B cell (primary cell): ENCODE data around the gene TRIO. TPM values are rescaled to one million over a fixed set of nuclear protein-coding genes. Genes with fewer than 3 reads are reported as not detected.
A peak's percentile ranks its signal among the peaks of the same experiment; 100 is the strongest.

Source experiments
- ATAC-seq: fragments of 200-7000 bp; cut with Tn5 transposase; one replicate; pipeline ENCODE4 v1.10.0; 2021; ENCODE audit warnings: low read depth, mild to moderate bottlenecking, moderate number of reproducible peaks, moderate library complexity
- CTCF ChIA-PET: fragments of 350-600 bp; sonication (Branson Sonifier 250); formaldehyde crosslinking; loops from one replicate; lab custom pipeline; 2021; ENCODE audit warnings: antibody characterized with exemption, inconsistent platforms; lab: Charles Lee
- POLR2A ChIA-PET: fragments of 350-600 bp; sonication (Branson Sonifier 250); formaldehyde crosslinking; loops from one replicate; lab custom pipeline; 2021; ENCODE audit warnings: antibody characterized with exemption; lab: Charles Lee
- DNase-seq: peaks from one replicate; pipeline ENCODE4 v3.0.0; 2013
- H2AFZ ChIP-seq: 2 replicates; pipeline ENCODE4 v1.6.1; 2012; ENCODE audit warnings: mild to moderate bottlenecking, low read depth, low read length; ENCODE audit not compliant: insufficient read depth, poor library complexity, severe bottlenecking
- H3K27ac ChIP-seq, 2 donors: 1 replicate in 1 of 2; 2 replicates in 1 of 2; pipeline ENCODE4 v1.5.1; 2012 to 2013; ENCODE audit warnings: low read length in 2 of 2, mild to moderate bottlenecking in 2 of 2, moderate library complexity in 1 of 2
- H3K27me3 ChIP-seq, 4 experiments: fragments of 200-600 bp in 1 of 4; sonication (generic) in 1 of 4; replicated peaks in 1 of 4; 1 replicate in 2 of 4; 2 replicates in 2 of 4; pipeline versions ENCODE4 v1.6.1 to v1.7.0; 2013 to 2016; ENCODE audit warnings: low read length in 3 of 4, mild to moderate bottlenecking in 2 of 4, mixed read lengths in 1 of 4, moderate library complexity in 1 of 4; ENCODE audit not compliant: insufficient read depth in 4 of 4, control insufficient read depth in 3 of 4; ENCODE audit errors: control extremely low read depth in 1 of 4
- H3K36me3 ChIP-seq, 2 experiments: replicated peaks in 1 of 2; 1 replicate in 1 of 2; 2 replicates in 1 of 2; pipeline versions ENCODE4 v1.6.1 to v1.7.1; 2013; ENCODE audit warnings: low read length in 1 of 2; ENCODE audit not compliant: insufficient read depth in 2 of 2, control insufficient read depth in 1 of 2; ENCODE audit errors: control extremely low read depth in 1 of 2, extremely low read depth in 1 of 2
- H3K4me1 ChIP-seq, 2 donors: fragments of 200-600 bp in 1 of 2; sonication (generic) in 1 of 2; 1 replicate in 1 of 2; 2 replicates in 1 of 2; pipeline versions ENCODE4 v1.5.1 to v1.6.1; 2013 to 2017; ENCODE audit warnings: low read length in 2 of 2; ENCODE audit not compliant: control insufficient read depth in 2 of 2, insufficient read depth in 2 of 2
- H3K4me2 ChIP-seq: replicated peaks from 2 replicates; pipeline ENCODE3; 2012; ENCODE audit warnings: mild to moderate bottlenecking, low read depth, low read length; ENCODE audit not compliant: poor library complexity, severe bottlenecking
- H3K4me3 ChIP-seq, 5 experiments: fragments of 200-600 bp in 1 of 5; sonication (generic) in 1 of 5; 1 replicate in 3 of 5; 2 replicates in 2 of 5; pipeline versions ENCODE4 v1.5.1 to v1.7.0; 2011 to 2016; ENCODE audit warnings: low read length in 4 of 5, mild to moderate bottlenecking in 4 of 5, low read depth in 2 of 5, control low read depth in 1 of 5, moderate library complexity in 1 of 5; ENCODE audit not compliant: insufficient read depth in 1 of 5; ENCODE audit errors: control extremely low read depth in 1 of 5, extremely low read depth in 1 of 5
- H3K79me2 ChIP-seq: fragments of 200-600 bp; sonication (generic); one replicate; pipeline ENCODE4 v1.6.0; 2016; ENCODE audit warnings: low read length; ENCODE audit not compliant: control insufficient read depth, insufficient read depth
- H3K9ac ChIP-seq: fragments of 200-600 bp; sonication (generic); 2 replicates; pipeline ENCODE4 v1.6.1; 2017; ENCODE audit warnings: mild to moderate bottlenecking, low read length, moderate library complexity
- H3K9me3 ChIP-seq, 3 donors: one replicate each; pipeline versions ENCODE4 v1.6.1 to v1.7.1; 2013; ENCODE audit warnings: low read length in 2 of 3; ENCODE audit not compliant: control insufficient read depth in 2 of 3, insufficient read depth in 1 of 3; ENCODE audit errors: control extremely low read depth in 1 of 3
- H4K20me1 ChIP-seq: 2 replicates; pipeline ENCODE4 v1.6.0; 2012; ENCODE audit warnings: mild to moderate bottlenecking, low read length; ENCODE audit not compliant: insufficient read depth, control insufficient read depth, poor library complexity, severe bottlenecking
- H3K27ac Mint-ChIP-seq: one replicate; pipeline ENCODE4 v1.8.0; 2021; ENCODE audit warnings: mixed read lengths
- H3K27me3 Mint-ChIP-seq: one replicate; pipeline ENCODE4 v1.8.0; 2021; ENCODE audit warnings: mixed read lengths
- H3K4me1 Mint-ChIP-seq: one replicate; pipeline ENCODE4 v1.8.0; 2021; ENCODE audit warnings: mixed read lengths
- H3K4me3 Mint-ChIP-seq: one replicate; pipeline ENCODE4 v1.8.0; 2021; ENCODE audit warnings: mixed read lengths
- H3K9me3 Mint-ChIP-seq: one replicate; pipeline ENCODE4 v1.8.0; 2022; ENCODE audit warnings: mixed read lengths; ENCODE audit not compliant: insufficient read depth
- EZH2 ChIP-seq: IDR thresholded peaks from 2 replicates; pipeline ENCODE4 v1.6.1; 2012; ENCODE audit warnings: borderline replicate concordance, low read depth, mild to moderate bottlenecking, moderate library complexity, low read length; ENCODE audit not compliant: insufficient read depth, poor library complexity, severe bottlenecking
- WGBS: methylation state at CpG from one replicate; pipeline ENCODE4 v1.1.5; 2013; ENCODE audit warnings: missing lambda C conversion rate; ENCODE audit not compliant: insufficient coverage; 5-methylcytosine and 5-hydroxymethylcytosine counted together
- intact Hi-C: fragments of 100-400 bp; cut with micrococcal nuclease; formaldehyde crosslinking; loops from one replicate; pipeline ENCODE4 v1.10.0; 2022
- polyA plus RNA-seq: library from polyadenylated mRNA; depleted of rRNA; stranded (reverse); fragments of >200 nt; gene quantifications from 2 replicates; pipeline ENCODE4 v1.2.3, GENCODE V29; 2012
- total RNA-seq, 2 donors: library from RNA; stranded (reverse); fragments of 120-200 nt in 1 of 2; gene quantifications; 1 replicate in 1 of 2; 2 replicates in 1 of 2; pipeline versions ENCODE4 v1.2.3 to v1.2.4, GENCODE V29; 2013 to 2022
- TF ChIP-seq, protein P1 (sequence below): fragments of 200-600 bp; IDR thresholded peaks from one replicate; pipeline ENCODE4 v1.8.0; 2022; ENCODE audit warnings: antibody characterized with exemption, mild to moderate bottlenecking

TRIO gene
- total and polyA plus RNA-seq, 2 donors (not counting 1 experiment from before 2014, with no cell fraction given): 90.5 to 479 TPM

DNA sequence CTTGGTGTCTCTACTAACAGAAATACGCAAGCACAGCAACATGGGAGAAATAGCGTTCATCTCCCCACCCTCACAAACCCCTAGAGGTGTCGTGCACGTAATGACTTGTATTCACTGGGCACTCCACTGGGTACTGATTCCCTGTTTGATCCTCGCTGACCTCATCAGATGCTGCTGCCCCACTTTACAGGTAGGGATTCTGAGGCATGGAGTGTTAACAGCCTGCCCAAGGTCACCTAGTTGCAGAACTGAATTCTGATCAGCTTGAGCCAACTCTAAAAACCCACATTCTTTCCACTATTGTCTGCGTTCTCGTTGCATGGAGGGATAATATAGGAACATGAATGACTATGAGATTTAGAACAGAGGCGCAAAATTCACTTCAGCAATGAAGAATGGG, 96.3 kb downstream of the TRIO start:
- Histone ChIP-seq H2AFZ (no peak overlapping the region), H3K4me3 (no peak overlapping the region), H3K79me2 (peaks cover 83% of the 10 kb centered on the region), H4K20me1 (peaks cover 66% of the 10 kb centered on the region), H3K27ac (no peak overlapping the region), H3K4me2 (peak overlapping the region; percentile 8), H3K9ac (no peak overlapping the region), H3K36me3 (peaks cover 0 to 5% of the 10 kb centered on the region in 2 experiments), H3K4me1 (peaks cover 13 to 15% of the 10 kb centered on the region in 2 donors), H3K9me3 (no peaks in the 10 kb centered on the region), H3K27me3 (no peaks in the 10 kb centered on the region)
- Mint-ChIP-seq H3K4me3 (peak overlapping the region; percentile 35), H3K27me3 (no peaks in the 10 kb centered on the region), H3K9me3 (no peaks in the 10 kb centered on the region), H3K4me1 (peaks cover 70% of the 10 kb centered on the region), H3K27ac (no peak overlapping the region)
- 90% methylated on average over 5 of the region's 8 CpGs for WGBS
- DNase-seq (no peak), ATAC-seq (no peak)
- intact Hi-C loops: no loop called here
- POLR2A ChIA-PET: no interaction called here
- CTCF ChIA-PET: no interaction called here
- no peak for TF ChIP-seq EZH2
- TF ChIP-seq, protein P1, sequence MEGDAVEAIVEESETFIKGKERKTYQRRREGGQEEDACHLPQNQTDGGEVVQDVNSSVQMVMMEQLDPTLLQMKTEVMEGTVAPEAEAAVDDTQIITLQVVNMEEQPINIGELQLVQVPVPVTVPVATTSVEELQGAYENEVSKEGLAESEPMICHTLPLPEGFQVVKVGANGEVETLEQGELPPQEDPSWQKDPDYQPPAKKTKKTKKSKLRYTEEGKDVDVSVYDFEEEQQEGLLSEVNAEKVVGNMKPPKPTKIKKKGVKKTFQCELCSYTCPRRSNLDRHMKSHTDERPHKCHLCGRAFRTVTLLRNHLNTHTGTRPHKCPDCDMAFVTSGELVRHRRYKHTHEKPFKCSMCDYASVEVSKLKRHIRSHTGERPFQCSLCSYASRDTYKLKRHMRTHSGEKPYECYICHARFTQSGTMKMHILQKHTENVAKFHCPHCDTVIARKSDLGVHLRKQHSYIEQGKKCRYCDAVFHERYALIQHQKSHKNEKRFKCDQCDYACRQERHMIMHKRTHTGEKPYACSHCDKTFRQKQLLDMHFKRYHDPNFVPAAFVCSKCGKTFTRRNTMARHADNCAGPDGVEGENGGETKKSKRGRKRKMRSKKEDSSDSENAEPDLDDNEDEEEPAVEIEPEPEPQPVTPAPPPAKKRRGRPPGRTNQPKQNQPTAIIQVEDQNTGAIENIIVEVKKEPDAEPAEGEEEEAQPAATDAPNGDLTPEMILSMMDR: no peak

DNA sequence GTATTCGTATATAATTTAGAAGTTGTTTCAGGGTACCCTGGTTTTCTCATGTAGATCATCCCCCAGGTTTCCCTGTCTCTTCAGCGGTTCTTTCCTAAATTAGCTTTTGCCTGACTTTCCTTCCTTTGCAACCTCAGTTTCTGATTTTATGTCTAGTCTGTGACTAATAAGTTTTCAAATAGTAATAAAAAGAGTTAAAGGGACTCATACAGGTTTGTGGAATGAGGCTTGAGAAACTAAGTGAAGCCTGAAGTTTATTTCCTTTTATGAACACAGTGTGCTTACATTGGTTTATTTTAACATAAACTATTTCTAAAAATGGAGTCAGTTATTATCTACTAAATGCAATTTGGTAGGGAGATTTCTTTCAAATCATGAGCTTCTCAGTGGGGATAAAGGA, 96.8 kb downstream of the TRIO start:
- Mint-ChIP-seq H3K9me3 (no peaks in the 10 kb centered on the region), H3K4me3 (no peak overlapping the region), H3K4me1 (peaks cover 74% of the 10 kb centered on the region), H3K27ac (peak overlapping the region; percentile 50), H3K27me3 (no peaks in the 10 kb centered on the region)
- H4K20me1 ChIP-seq: peaks cover 64% of the 10 kb centered on the region
- intact Hi-C loops: loop anchor here (10.0 kb wide), 1 partner anchor 425 kb away; the partner anchor contains the start of gene OTULIN
- TF ChIP-seq EZH2: no peak
- TF ChIP-seq, protein P1: no peak
- peak overlapping the region in 1 of 2 donors; percentile 10 for H3K27ac ChIP-seq
- no peak overlapping the region for H3K4me3 ChIP-seq
- peaks cover 13 to 15% of the 10 kb centered on the region in 2 donors for H3K4me1 ChIP-seq
- H3K9ac ChIP-seq: no peak overlapping the region
- DNase-seq: no peak
- no peak for ATAC-seq
- peak overlapping the region; percentile 8 for H3K4me2 ChIP-seq
- H3K9me3 ChIP-seq: no peaks in the 10 kb centered on the region
- no peak overlapping the region for H2AFZ ChIP-seq
- ChIA-PET CTCF (no interaction called here), POLR2A (no interaction called here)
- no peaks in the 10 kb centered on the region for H3K27me3 ChIP-seq
- H3K79me2 ChIP-seq: peaks cover 87% of the 10 kb centered on the region
- WGBS: no CpG with 5 or more reads among the region's 2 CpGs
- H3K36me3 ChIP-seq: peaks cover 0 to 5% of the 10 kb centered on the region in 2 experiments
